Subcutaneous adipose tissue (tissue), 4 donors: ENCODE data around the gene GLIS1. TPM values are rescaled to one million over a fixed set of nuclear protein-coding genes. Genes with fewer than 3 reads are reported as not detected.

Experiments used
- total RNA-seq, 4 donors: library from RNA; depleted of rRNA; stranded (reverse); fragments of >200 nt; gene quantifications; one replicate each; pipeline ENCODE4 v1.1.0, GENCODE V29; 2016
- TF ChIP-seq, protein P1 (sequence below): fragments of 450-650 bp; IDR thresholded peaks from one replicate; pipeline ENCODE4 v1.5.1; 2016; ENCODE audit warnings: low read depth, mild to moderate bottlenecking, control low read depth, antibody characterized with exemption, moderate library complexity

Gene GLIS1
- total RNA-seq, 4 donors from 2014 or later: 0.17 to 3.6 TPM; not detected in 2

DNA sequence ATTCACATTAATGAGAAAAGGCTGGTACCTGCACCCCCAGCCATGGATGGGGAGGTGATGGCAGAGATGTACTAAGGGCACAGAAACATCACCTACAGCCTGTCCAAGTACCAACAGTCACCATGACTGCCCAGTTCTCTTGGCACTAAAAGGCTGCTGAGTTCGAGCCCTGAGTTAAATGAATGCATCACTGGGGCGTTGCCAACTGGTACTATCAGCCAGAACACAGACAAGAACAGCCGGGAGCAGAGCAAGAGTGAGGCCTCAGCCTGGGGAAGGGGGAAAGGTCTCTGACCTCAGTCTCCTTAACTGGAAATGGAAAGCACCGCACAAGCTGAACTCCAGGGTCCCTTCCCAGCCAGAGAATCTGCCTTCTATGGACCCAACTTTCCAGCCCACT, 60.5 kb downstream of the GLIS1 start:
- TF ChIP-seq, protein P1, sequence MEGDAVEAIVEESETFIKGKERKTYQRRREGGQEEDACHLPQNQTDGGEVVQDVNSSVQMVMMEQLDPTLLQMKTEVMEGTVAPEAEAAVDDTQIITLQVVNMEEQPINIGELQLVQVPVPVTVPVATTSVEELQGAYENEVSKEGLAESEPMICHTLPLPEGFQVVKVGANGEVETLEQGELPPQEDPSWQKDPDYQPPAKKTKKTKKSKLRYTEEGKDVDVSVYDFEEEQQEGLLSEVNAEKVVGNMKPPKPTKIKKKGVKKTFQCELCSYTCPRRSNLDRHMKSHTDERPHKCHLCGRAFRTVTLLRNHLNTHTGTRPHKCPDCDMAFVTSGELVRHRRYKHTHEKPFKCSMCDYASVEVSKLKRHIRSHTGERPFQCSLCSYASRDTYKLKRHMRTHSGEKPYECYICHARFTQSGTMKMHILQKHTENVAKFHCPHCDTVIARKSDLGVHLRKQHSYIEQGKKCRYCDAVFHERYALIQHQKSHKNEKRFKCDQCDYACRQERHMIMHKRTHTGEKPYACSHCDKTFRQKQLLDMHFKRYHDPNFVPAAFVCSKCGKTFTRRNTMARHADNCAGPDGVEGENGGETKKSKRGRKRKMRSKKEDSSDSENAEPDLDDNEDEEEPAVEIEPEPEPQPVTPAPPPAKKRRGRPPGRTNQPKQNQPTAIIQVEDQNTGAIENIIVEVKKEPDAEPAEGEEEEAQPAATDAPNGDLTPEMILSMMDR: no peak

DNA sequence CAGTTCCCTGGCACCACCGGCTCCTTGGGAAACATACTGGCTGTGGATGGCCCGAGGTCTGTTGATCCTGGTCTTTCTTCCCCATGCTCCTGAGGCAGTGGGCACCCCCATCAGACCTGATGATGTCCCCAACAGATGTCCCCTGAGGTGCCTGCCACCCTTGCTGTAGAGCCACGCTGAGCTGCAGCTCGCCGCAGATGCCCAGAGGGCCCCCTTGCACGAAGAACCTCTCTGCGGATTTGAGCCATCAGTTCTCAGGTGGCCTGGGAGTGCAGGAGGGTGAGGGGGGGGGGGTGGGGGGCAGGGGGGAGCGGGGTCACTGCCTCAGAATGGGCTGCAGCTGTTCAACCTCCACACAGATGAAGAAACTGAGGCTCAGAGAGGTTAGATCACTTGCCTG, 60.9 kb downstream of the GLIS1 start:
- TF ChIP-seq, protein P1: no peak

DNA sequence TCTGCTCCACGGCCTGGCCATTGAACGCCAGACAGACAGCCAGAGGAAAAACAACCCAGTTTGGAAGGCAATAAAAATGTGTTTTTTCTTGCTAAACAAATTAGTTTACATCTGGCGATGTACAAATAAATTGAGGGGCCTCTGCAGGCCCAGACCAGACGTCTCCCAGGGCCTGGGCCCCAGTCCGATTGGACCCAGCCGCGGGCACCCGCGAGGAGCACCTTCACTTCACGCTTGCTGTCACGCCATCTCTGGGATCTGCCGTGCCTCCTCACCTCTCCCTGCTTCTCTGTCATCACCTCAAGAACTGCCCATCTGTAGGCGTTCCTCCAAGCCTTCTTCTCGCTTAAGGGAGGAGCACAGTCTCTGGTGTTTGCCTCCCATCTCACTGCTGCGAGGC, 61.5 kb downstream of the GLIS1 start:
- TF ChIP-seq, protein P1: no peak

DNA sequence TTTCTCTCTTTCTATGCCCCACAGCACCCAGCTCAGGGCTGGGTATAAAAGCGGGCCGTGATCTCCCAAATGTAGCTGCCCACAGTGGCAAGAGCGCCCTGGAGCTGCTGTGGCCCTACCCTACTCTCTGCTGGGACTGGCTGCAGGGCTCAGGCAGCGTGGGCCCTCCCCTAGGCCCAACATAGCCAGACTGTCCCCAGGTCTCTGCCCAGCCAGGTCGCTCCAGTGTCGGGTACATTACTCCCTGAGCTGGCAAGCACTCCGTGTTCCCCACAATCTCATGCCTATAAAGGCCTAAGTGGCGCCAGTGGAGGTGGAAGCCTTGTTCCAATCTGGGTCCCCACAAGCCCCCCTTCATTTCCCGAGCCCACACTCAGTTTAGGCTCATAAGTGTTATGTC, 66.2 kb downstream of the GLIS1 start:
- TF ChIP-seq, protein P1: no peak

DNA sequence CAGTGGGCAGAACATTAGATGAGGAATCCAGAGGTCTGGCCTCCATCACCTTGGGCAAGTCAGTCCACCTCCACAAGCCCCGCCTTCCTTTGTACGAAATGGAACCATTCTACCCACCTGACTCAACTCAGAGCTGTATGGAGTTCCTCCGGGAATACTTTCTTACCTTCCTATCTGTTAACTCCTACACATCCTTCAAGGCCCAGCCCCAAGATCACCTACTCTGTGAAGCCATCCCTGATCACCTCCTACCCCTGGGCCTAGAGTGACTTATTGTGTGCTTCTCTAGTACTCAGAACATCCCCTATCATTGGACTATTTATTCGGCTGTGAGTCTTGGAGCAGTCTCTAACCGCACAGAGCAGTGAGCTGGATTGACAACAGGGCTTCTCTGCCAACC, 66.7 kb downstream of the GLIS1 start:
- TF ChIP-seq, protein P1: no peak

DNA sequence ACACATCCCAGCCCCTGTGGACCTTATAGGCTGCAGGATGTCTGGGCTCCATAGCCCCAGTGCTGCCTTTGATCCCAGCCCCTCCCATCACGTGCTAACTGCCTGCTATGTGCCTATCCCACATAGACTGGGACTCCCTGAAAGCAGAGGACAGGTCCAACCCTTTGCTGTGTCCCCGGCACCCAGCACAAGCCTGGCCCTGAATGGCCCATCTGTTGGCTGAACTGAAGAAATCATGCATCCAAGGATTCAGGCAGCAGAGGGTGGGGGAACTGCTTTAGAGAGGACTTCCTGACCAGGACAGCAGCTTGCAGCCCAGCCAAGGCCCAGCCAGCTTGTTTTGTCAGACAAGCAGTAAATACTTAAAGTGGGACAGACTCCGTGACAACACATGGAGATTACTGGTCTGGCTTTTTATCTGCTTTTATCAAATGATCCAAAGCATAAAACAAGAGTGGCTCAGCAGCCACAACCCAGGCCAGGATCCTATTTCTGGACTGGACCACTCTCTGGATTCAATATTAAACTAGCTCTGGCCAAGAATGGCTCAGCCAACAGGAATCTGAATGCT, 69.3 kb downstream of the GLIS1 start:
- TF ChIP-seq, protein P1: no peak

DNA sequence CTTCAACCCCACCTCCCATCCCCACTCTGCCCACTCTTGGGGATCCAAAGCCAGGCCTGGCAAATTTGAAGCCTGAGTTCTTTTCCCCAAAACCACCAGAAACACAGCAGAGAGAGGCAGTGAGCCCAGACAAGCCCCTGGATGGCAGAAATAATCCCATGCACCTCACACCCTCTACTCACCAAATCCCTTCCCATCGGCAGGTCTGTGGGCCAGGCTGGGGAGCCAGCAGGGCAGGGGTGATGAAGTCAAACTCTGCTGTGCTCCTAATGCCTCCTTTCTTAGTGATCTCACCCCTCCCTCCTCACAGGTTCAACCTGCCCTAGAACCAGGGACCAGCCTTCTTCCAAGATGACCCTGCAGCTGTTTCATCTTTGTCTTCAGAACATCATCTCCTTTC, 72.4 kb downstream of the GLIS1 start:
- TF ChIP-seq, protein P1: no peak

DNA sequence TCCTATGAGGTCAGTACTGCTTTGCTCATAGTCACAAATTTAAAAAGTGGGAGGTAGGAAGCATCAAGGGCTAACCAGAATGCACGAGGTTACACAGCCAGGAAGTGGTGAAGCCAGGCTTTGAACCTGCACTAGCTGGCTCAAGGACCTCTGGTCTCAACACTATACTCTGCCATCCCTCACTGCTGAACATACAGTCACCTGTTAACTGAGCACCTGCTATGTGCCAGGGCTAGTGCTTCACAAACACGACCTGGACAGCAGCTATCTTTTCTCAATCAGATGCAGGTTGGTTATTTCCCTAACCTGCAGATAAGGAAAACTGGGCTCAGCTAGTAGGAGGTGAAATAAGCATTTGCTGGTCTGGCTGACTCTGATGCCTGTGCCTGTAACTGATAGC, 73.0 kb downstream of the GLIS1 start:
- TF ChIP-seq, protein P1: no peak
